Activated CD4-positive, CD25-positive, alpha-beta regulatory T cell treated with anti-CD3 and anti-CD28 coated beads, Interleukin-2, amount 50 U/mL, for 24 hours (primary cell): ENCODE results near the gene GPC6.

Experiments used
- ATAC-seq, 2 donors: fragments of 150-1000 bp; cut with Tn5 transposase; one replicate each; pipeline ENCODE4 v1.10.0; 2021; ENCODE audit warnings: mild to moderate bottlenecking in 1 of 2, moderate library complexity in 1 of 2

Gene GPC6

GRCh38 chr13:93231867-93232266 lies 5.3 kb downstream of the GPC6 start:
- no peak for ATAC-seq

- no peak for ATAC-seq
Observed at GRCh38 chr13:93233997-93234416, 7.4 kb downstream of the GPC6 start.

- ATAC-seq, result no peak
Observed at GRCh38 chr13:93234459-93234858, 7.9 kb downstream of the GPC6 start.

- ATAC-seq, result no peak
Observed at GRCh38 chr13:93235258-93236015, 8.8 kb downstream of the GPC6 start.

GRCh38 chr13:93238711-93239110 lies 12.1 kb downstream of the GPC6 start:
- no peak for ATAC-seq

GRCh38 chr13:93243375-93244063 lies 16.9 kb downstream of the GPC6 start:
- ATAC-seq, result no peak

- ATAC-seq, result no peak
Observed at GRCh38 chr13:93244141-93244917, 17.7 kb downstream of the GPC6 start.

GRCh38 chr13:93244918-93245280 lies 18.3 kb downstream of the GPC6 start:
- no peak for ATAC-seq

- ATAC-seq, result no peak
Observed at GRCh38 chr13:93246069-93246468, 19.5 kb downstream of the GPC6 start.

GRCh38 chr13:93248627-93249047 lies 22.0 kb downstream of the GPC6 start:
- no peak for ATAC-seq

GRCh38 chr13:93249364-93250306 lies 23.0 kb downstream of the GPC6 start:
- no peak for ATAC-seq

- ATAC-seq, result no peak
Observed at GRCh38 chr13:93254775-93255174, 28.2 kb downstream of the GPC6 start.

- ATAC-seq, result no peak
Observed at GRCh38 chr13:93256998-93257397, 30.4 kb downstream of the GPC6 start.

GRCh38 chr13:93259527-93260080 lies 33.0 kb downstream of the GPC6 start:
- ATAC-seq, result no peak

GRCh38 chr13:93260591-93260990 lies 34.0 kb downstream of the GPC6 start:
- no peak for ATAC-seq

GRCh38 chr13:93262729-93263345 lies 36.2 kb downstream of the GPC6 start:
- ATAC-seq, result no peak

GRCh38 chr13:93264876-93265275 lies 38.3 kb downstream of the GPC6 start:
- no peak for ATAC-seq

GRCh38 chr13:93265800-93266199 lies 39.2 kb downstream of the GPC6 start:
- no peak for ATAC-seq

GRCh38 chr13:93266681-93267080 lies 40.1 kb downstream of the GPC6 start:
- no peak for ATAC-seq

- no peak for ATAC-seq
Observed at GRCh38 chr13:93268327-93269028, 41.9 kb downstream of the GPC6 start.
